BJ (cell line): ENCODE data around the gene STK32C. TPM values are rescaled to one million over a fixed set of nuclear protein-coding genes. Genes with fewer than 3 reads are reported as not detected.
"Not testable (repeated sequence)": the region's sequence is repeated elsewhere in the genome, so short reads cannot be mapped to it uniquely, and the experiment has no call there.

Experiments used
- CTCF ChIA-PET: fragments of 350-600 bp; formaldehyde crosslinking; extraction: SDS; loops from one replicate; lab custom pipeline; 2021; ENCODE audit warnings: antibody characterized with exemption, inconsistent platforms; lab: Yijun Ruan, JAX
- POLR2A ChIA-PET: fragments of 300-600 bp; sonication (Branson Sonifier 250); formaldehyde crosslinking; extraction: SDS; loops from one replicate; lab custom pipeline; 2021; ENCODE audit warnings: antibody characterized with exemption; lab: Charles Lee
- DNase-seq: peaks from one replicate; pipeline ENCODE4 v3.0.0-alpha.2; 2011; ENCODE audit warnings: low read depth
- H3K27me3 ChIP-seq: 2 replicates; pipeline ENCODE4 v1.6.0; 2011; ENCODE audit warnings: low read length; ENCODE audit not compliant: control insufficient read depth, insufficient read depth
- H3K36me3 ChIP-seq: 2 replicates; pipeline ENCODE4 v1.5.1; 2011; ENCODE audit warnings: low read length; ENCODE audit not compliant: control insufficient read depth, insufficient read depth
- H3K4me3 ChIP-seq: 2 replicates; pipeline ENCODE4 v1.5.1; 2011; ENCODE audit warnings: low read depth, mild to moderate bottlenecking, control low read depth, low read length
- CTCF ChIP-seq: IDR thresholded peaks from 2 replicates; pipeline ENCODE4 v1.5.1; 2011; ENCODE audit warnings: low read depth, mild to moderate bottlenecking, control low read depth, inconsistent platforms, low read length, moderate library complexity; ENCODE audit not compliant: insufficient read depth
- polyA plus RNA-seq: library from polyadenylated mRNA; depleted of rRNA; stranded (reverse); fragments of >200 nt; gene quantifications from 2 replicates; pipeline ENCODE4 v1.2.3, GENCODE V29; 2011

Gene STK32C
- polyA plus RNA-seq, 1 experiment, result 12.1 TPM

GRCh38 chr10:132163278-132163765 is 144.4 kb downstream of the STK32C start:
- Histone ChIP-seq H3K4me3 (no peak overlapping the region), H3K27me3 (no peaks in the 10 kb centered on the region), H3K36me3 (no peaks in the 10 kb centered on the region)
- peak; percentile 16; the same call in 1 of the 2 replicates for TF ChIP-seq CTCF
- POLR2A ChIA-PET, result no interaction called here
- DNase-seq, result no peak
- CTCF ChIA-PET, result no interaction called here

DNA sequence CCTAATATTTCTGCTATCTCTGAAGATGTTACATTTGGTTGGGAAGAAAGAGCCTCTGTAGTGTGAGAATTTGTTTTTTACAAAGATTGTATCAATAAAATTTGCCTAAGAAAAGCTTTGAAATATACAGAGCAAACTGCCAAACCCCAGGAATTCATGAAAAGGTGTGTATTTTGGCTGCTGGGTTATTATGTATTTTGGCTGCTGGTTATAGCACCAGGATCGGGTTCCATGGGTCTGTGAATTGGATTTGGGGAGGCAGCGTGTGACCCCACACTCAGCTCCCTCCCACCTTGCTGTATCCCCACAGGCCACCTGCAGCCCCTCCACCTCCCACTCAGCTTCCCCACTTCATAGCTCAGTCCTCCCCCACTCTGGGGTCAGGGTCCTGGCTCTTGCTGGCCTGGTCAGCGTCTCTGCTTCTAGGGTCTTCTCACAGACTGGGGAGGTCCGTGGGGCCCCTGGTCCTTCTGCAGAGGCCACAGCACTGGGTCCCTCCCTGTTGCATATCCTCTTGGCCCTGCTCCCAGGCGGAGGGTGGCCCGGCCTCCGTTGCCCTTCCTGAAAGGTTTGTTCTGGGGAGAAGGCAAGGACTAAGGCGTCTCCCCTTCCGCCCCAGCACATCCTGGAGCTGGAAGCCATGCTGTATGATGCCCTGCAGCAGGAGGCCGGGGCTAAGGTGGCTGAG is 145.0 kb downstream of the STK32C start:
- no peak for DNase-seq
- H3K36me3 ChIP-seq, result no peaks in the 10 kb centered on the region
- no peak for TF ChIP-seq CTCF
- CTCF ChIA-PET, result no interaction called here
- no peak overlapping the region for H3K4me3 ChIP-seq
- POLR2A ChIA-PET, result no interaction called here
- no peaks in the 10 kb centered on the region for H3K27me3 ChIP-seq

DNA sequence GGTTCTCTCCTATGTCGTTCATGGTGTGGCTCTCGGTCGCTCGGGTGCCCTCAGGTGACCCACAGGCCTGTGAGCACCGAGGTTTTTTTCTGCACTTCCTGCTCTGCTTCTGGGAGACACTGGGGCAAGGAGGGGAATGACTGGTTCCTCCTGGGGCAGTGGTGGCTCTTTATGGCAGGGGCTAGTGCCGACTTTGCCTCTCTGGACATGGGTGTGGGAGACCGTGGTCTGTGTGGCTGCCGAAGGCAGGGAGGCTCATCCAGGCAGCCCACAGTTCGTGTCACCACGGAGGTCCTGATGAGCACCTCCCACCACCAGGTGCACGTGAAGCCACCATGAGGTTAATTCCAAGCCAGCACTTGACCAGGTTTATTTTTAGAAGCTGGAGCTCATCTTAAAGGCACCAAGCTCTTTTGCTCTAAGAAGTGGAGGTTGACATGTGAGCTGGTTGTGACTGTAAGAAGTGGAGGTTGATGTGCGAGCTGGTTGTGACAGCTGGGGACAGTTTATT is 145.7 kb downstream of the STK32C start:
- ChIA-PET POLR2A (no interaction called here), CTCF (no interaction called here)
- no peaks in the 10 kb centered on the region for H3K27me3 ChIP-seq
- no peaks in the 10 kb centered on the region for H3K36me3 ChIP-seq
- TF ChIP-seq CTCF, result no peak
- DNase-seq, result no peak
- no peak overlapping the region for H3K4me3 ChIP-seq

DNA sequence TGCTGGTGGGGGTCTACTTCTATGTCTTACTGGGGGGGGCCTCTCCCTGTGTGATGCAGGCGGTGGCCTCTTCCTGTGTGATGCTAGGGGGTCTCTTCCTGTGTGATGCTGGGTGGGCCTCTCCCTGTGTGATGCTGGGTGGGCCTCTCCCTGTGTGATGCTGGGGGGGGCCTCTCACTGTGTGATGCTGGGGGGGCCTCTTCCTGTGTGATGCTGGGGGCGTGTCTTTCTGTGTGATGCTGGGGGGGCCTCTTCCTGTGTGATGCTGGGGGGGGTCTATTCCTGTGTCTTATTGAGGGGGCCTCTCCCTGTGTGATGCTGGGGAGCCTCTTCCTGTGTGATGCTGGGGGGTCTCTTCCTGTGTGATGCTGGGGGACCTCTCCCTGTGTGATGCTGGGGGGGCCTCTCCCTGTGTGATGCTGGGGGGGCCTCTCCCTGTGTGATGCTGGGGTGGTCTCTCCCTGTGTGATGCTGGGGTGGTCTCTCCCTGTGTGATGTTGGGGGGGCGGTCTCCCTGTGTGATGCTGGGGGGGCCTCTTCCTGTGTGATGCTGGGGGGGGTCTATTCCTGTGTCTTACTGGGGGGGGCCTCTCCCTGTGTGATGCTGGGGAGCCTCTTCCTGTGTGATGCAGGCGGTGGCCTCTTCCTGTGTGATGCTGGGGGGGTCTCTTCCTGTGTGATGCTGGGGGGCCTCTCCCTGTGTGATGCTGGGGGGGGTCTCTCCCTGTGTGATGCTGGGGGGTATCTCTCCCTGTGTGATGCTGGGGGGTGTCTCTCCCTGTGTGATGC is 146.7 kb downstream of the STK32C start:
- H3K36me3 ChIP-seq, H3K27me3 ChIP-seq, H3K4me3 ChIP-seq, CTCF ChIA-PET, DNase-seq, POLR2A ChIA-PET: not testable (repeated sequence)

DNA sequence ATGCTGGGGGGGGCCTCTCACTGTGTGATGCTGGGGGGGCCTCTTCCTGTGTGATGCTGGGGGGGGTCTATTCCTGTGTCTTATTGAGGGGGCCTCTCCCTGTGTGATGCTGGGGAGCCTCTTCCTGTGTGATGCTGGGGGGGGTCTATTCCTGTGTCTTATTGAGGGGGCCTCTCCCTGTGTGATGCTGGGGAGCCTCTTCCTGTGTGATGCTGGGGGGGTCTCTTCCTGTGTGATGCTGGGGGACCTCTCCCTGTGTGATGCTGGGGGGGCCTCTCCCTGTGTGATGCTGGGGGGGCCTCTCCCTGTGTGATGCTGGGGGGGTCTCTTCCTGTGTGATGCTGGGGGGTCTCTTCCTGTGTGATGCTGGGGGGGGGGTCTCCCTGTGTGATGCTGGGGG is 147.5 kb downstream of the STK32C start:
- H3K4me3 ChIP-seq, CTCF ChIA-PET, POLR2A ChIA-PET, H3K36me3 ChIP-seq, DNase-seq, H3K27me3 ChIP-seq: not testable (repeated sequence)

GRCh38 chr10:132159302-132160230 is 148.2 kb downstream of the STK32C start:
- H3K4me3 ChIP-seq, H3K27me3 ChIP-seq, CTCF ChIA-PET, H3K36me3 ChIP-seq, POLR2A ChIA-PET, DNase-seq: not testable (repeated sequence)
